GM23338 (cell line): ENCODE results near the gene GPHA2. TPM values are rescaled to one million over a fixed set of nuclear protein-coding genes. Genes with fewer than 3 reads are reported as not detected.

Experiments used
- ATAC-seq: fragments of 200-7000 bp; cut with Tn5 transposase; 3 replicates; pipeline ENCODE4 v1.9.1; 2020
- DNase-seq: peaks from one replicate; pipeline ENCODE4 v3.0.0-alpha.2; 2015; ENCODE audit warnings: low spot score
- H2AFZ ChIP-seq: fragments of 200-600 bp; sonication (generic); 2 replicates; pipeline ENCODE4 v1.8.0; 2016; ENCODE audit warnings: antibody characterized with exemption, mild to moderate bottlenecking, moderate library complexity
- H3F3A ChIP-seq: fragments of 200-600 bp; sonication (generic); replicated peaks from 2 replicates; pipeline ENCODE4 v1.8.0; 2017; ENCODE audit warnings: antibody characterized with exemption, mixed run types, low read depth
- H3K27ac ChIP-seq: fragments of 200-600 bp; sonication (generic); 2 replicates; pipeline ENCODE4 v1.6.1; 2016; ENCODE audit warnings: low read depth
- H3K27me3 ChIP-seq: fragments of 200-600 bp; sonication (generic); 2 replicates; pipeline ENCODE4 v1.8.0; 2016; ENCODE audit warnings: mild to moderate bottlenecking, mixed run types, moderate library complexity; ENCODE audit not compliant: insufficient read depth
- H3K36me3 ChIP-seq: fragments of 200-600 bp; sonication (generic); 2 replicates; pipeline ENCODE4 v1.8.0; 2016; ENCODE audit warnings: mild to moderate bottlenecking; ENCODE audit not compliant: insufficient read depth
- H3K4me1 ChIP-seq: fragments of 200-600 bp; sonication (generic); 2 replicates; pipeline ENCODE4 v1.8.0; 2016; ENCODE audit warnings: mild to moderate bottlenecking, moderate library complexity; ENCODE audit not compliant: insufficient read depth
- H3K4me2 ChIP-seq: fragments of 200-600 bp; sonication (generic); 2 replicates; pipeline ENCODE4 v1.7.1; 2017; ENCODE audit warnings: mixed run types
- H3K4me3 ChIP-seq: fragments of 200-600 bp; sonication (generic); 2 replicates; pipeline ENCODE4 v1.6.1; 2016; ENCODE audit warnings: mixed run types
- H3K79me2 ChIP-seq: fragments of 200-600 bp; sonication (generic); replicated peaks from 2 replicates; pipeline ENCODE4 v1.8.0; 2017; ENCODE audit warnings: mild to moderate bottlenecking; ENCODE audit not compliant: insufficient read depth
- H3K9me2 ChIP-seq: fragments of 200-600 bp; sonication (generic); 2 replicates; pipeline ENCODE4 v1.8.0; 2017; ENCODE audit not compliant: insufficient read depth
- H4K20me1 ChIP-seq: fragments of 200-600 bp; sonication (generic); replicated peaks from 2 replicates; pipeline ENCODE4 v1.8.0; 2017; ENCODE audit warnings: mild to moderate bottlenecking; ENCODE audit not compliant: insufficient read depth
- H3K27ac Mint-ChIP-seq: 2 replicates; pipeline ENCODE4 v1.8.0; 2020; ENCODE audit warnings: inconsistent platforms, mild to moderate bottlenecking, moderate library complexity, mixed read lengths
- H3K27me3 Mint-ChIP-seq: 3 replicates; pipeline ENCODE4 v1.8.0; 2022; ENCODE audit warnings: low read depth, mild to moderate bottlenecking, moderate library complexity, mixed read lengths, inconsistent platforms; ENCODE audit not compliant: insufficient read depth, poor library complexity
- H3K36me3 Mint-ChIP-seq: 3 replicates; pipeline ENCODE4 v1.8.0; 2021; ENCODE audit warnings: low read depth, mild to moderate bottlenecking, inconsistent platforms, moderate library complexity, mixed read lengths
- H3K4me1 Mint-ChIP-seq: 3 replicates; pipeline ENCODE4 v1.8.0; 2020; ENCODE audit warnings: mild to moderate bottlenecking, inconsistent platforms, mixed read lengths
- H3K4me3 Mint-ChIP-seq: 3 replicates; pipeline ENCODE4 v1.8.0; 2021; ENCODE audit warnings: moderate library complexity, mild to moderate bottlenecking, inconsistent platforms, mixed read lengths
- H3K9me3 Mint-ChIP-seq: 3 replicates; pipeline ENCODE4 v1.8.0; 2020; ENCODE audit warnings: moderate library complexity, mild to moderate bottlenecking, inconsistent platforms, mixed read lengths
- CREB1 ChIP-seq: fragments of 250-450 bp; sonication (Bioruptor Pico); IDR thresholded peaks from 2 replicates; pipeline ENCODE4 v1.5.0; 2020; ENCODE audit warnings: low read depth, mild to moderate bottlenecking, moderate library complexity
- CTCF ChIP-seq, 2 experiments: fragments of 200-600 bp in 1 of 2; sonication (generic) in 1 of 2; conservative IDR thresholded peaks; 2 replicates each; pipeline versions ENCODE4 v1.5.1 to v1.6.1; 2016 to 2017; ENCODE audit warnings: antibody characterized with exemption in 2 of 2, low read depth in 2 of 2, mild to moderate bottlenecking in 2 of 2, moderate library complexity in 1 of 2
- ETS1 ChIP-seq: IDR thresholded peaks from 2 replicates; pipeline ENCODE4 v1.6.1; 2016; ENCODE audit warnings: antibody characterized with exemption
- EZH2 ChIP-seq: fragments of 200-600 bp; sonication (generic); IDR thresholded peaks from one replicate; pipeline ENCODE4 v1.8.0; 2017; ENCODE audit warnings: antibody characterized with exemption, mild to moderate bottlenecking, low read depth; ENCODE audit not compliant: unreplicated experiment
- EZH2phosphoT487 ChIP-seq: fragments of 200-600 bp; sonication (generic); IDR thresholded peaks from one replicate; pipeline ENCODE4 v1.8.1; 2018; ENCODE audit warnings: antibody characterized with exemption; ENCODE audit not compliant: unreplicated experiment
- JUNB ChIP-seq: IDR thresholded peaks from one replicate; pipeline ENCODE4 v1.6.1; 2016; ENCODE audit warnings: antibody characterized with exemption; ENCODE audit not compliant: unreplicated experiment
- NANOG ChIP-seq: IDR thresholded peaks from 2 replicates; pipeline ENCODE4 v1.6.1; 2016; ENCODE audit warnings: antibody characterized with exemption, borderline replicate concordance
- POLR2AphosphoS5 ChIP-seq: IDR thresholded peaks from 2 replicates; pipeline ENCODE4 v1.6.1; 2016; ENCODE audit warnings: antibody characterized with exemption, low read depth
- REST ChIP-seq: IDR thresholded peaks from one replicate; pipeline ENCODE4 v1.6.1; 2018; ENCODE audit warnings: antibody characterized with exemption; ENCODE audit not compliant: unreplicated experiment
- STAT1 ChIP-seq: IDR thresholded peaks from one replicate; pipeline ENCODE4 v1.6.1; 2016; ENCODE audit warnings: antibody characterized with exemption; ENCODE audit not compliant: unreplicated experiment
- ZNF114 ChIP-seq: fragments of 250-450 bp; sonication (Bioruptor Pico); IDR thresholded peaks from 2 replicates; pipeline ENCODE4 v1.5.0; 2020; ENCODE audit warnings: mild to moderate bottlenecking, moderate library complexity
- ZNF331 ChIP-seq: fragments of 250-450 bp; sonication (Bioruptor Pico); IDR thresholded peaks from 2 replicates; pipeline ENCODE4 v1.5.0; 2020; ENCODE audit warnings: low read depth, mild to moderate bottlenecking, moderate library complexity
- polyA plus RNA-seq: library from polyadenylated mRNA; unstranded; fragments of >200 nt; fragmentation: Nextera tagmentation; extraction: Ambion mirVana; gene quantifications from 2 replicates; pipeline ENCODE4 v1.2.1, GENCODE V29; 2016
- total RNA-seq: library from RNA; depleted of rRNA; stranded (reverse); fragments of >200 nt; shearing (Covaris generic); gene quantifications from 2 replicates; pipeline ENCODE4 v1.2.3, GENCODE V29; 2014
- TF ChIP-seq, protein P1 (sequence below): fragments of 250-450 bp; sonication (Bioruptor Pico); IDR thresholded peaks from 2 replicates; pipeline ENCODE4 v1.5.0; 2020; ENCODE audit warnings: mild to moderate bottlenecking, moderate library complexity

GPHA2 gene
- total and polyA plus RNA-seq, 2 experiments from 2014 or later = 0.83 to 1.8 TPM

DNA sequence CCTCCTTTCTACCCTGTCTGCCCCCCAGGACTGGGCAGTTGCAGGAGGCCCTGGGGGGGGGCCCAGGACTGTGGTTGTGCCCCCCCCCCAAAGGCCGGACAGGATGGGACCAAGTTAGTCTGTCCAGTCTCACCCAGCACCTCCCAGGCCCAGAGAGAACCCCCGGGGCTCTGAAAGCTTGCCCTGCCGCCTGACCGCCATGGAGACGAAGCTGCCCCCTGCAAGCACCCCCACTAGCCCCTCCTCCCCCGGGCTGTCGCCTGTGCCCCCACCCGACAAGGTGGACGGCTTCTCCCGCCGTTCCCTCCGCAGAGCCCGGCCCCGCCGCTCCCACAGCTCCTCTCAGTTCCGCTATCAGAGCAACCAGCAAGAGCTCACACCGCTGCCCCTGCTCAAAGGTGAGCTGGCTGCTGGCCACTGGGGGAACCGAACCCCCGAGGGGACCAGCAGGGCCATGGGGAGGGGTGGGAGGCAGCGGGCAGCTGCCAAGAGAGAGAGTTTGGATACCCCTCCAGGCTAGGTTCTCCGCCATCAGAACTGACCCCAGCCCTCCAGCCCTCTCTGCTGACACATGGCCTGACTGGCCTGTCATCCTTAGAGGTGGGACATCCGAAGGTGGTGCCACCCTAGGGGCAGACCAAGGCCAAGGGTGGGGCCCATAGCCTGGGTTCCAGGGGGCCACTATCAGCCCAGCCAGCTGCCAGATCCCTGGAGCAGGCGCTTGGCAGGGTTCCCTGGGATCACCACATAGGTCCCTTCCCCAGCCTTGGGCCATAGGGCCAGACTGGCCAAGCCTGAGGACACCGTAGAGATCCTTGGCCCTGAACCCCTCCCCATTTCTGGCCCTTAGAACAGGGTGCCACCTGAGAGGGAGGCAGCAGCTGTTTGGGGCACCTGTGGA lies 9.9 kb downstream of the GPHA2 start:
- H3K4me3 ChIP-seq = peak overlapping the region; percentile 90; the same call in 1 of the 2 replicates
- no peak overlapping the region for H3K27ac ChIP-seq
- Mint-ChIP-seq H3K27me3 (peaks cover 14% of the 10 kb centered on the region), H3K9me3 (no peaks in the 10 kb centered on the region; the same call in 2 of the 3 replicates), H3K4me1 (peaks cover 6% of the 10 kb centered on the region; the same call in 1 of the 3 replicates), H3K27ac (no peak overlapping the region), H3K4me3 (peak overlapping the region; percentile 90), H3K36me3 (no peaks in the 10 kb centered on the region)
- H2AFZ ChIP-seq = no peak overlapping the region
- H3K4me2 ChIP-seq = peak overlapping the region; percentile 99
- no peaks in the 10 kb centered on the region for H3K79me2 ChIP-seq
- no peak for DNase-seq
- no peaks in the 10 kb centered on the region for H3F3A ChIP-seq
- no peaks in the 10 kb centered on the region; the same call in 1 of the 2 replicates for H4K20me1 ChIP-seq
- H3K4me1 ChIP-seq = peaks cover 4% of the 10 kb centered on the region; the same call in 1 of the 2 replicates
- no peaks in the 10 kb centered on the region for H3K27me3 ChIP-seq
- no peaks in the 10 kb centered on the region for H3K36me3 ChIP-seq
- TF ChIP-seq, protein P1, sequence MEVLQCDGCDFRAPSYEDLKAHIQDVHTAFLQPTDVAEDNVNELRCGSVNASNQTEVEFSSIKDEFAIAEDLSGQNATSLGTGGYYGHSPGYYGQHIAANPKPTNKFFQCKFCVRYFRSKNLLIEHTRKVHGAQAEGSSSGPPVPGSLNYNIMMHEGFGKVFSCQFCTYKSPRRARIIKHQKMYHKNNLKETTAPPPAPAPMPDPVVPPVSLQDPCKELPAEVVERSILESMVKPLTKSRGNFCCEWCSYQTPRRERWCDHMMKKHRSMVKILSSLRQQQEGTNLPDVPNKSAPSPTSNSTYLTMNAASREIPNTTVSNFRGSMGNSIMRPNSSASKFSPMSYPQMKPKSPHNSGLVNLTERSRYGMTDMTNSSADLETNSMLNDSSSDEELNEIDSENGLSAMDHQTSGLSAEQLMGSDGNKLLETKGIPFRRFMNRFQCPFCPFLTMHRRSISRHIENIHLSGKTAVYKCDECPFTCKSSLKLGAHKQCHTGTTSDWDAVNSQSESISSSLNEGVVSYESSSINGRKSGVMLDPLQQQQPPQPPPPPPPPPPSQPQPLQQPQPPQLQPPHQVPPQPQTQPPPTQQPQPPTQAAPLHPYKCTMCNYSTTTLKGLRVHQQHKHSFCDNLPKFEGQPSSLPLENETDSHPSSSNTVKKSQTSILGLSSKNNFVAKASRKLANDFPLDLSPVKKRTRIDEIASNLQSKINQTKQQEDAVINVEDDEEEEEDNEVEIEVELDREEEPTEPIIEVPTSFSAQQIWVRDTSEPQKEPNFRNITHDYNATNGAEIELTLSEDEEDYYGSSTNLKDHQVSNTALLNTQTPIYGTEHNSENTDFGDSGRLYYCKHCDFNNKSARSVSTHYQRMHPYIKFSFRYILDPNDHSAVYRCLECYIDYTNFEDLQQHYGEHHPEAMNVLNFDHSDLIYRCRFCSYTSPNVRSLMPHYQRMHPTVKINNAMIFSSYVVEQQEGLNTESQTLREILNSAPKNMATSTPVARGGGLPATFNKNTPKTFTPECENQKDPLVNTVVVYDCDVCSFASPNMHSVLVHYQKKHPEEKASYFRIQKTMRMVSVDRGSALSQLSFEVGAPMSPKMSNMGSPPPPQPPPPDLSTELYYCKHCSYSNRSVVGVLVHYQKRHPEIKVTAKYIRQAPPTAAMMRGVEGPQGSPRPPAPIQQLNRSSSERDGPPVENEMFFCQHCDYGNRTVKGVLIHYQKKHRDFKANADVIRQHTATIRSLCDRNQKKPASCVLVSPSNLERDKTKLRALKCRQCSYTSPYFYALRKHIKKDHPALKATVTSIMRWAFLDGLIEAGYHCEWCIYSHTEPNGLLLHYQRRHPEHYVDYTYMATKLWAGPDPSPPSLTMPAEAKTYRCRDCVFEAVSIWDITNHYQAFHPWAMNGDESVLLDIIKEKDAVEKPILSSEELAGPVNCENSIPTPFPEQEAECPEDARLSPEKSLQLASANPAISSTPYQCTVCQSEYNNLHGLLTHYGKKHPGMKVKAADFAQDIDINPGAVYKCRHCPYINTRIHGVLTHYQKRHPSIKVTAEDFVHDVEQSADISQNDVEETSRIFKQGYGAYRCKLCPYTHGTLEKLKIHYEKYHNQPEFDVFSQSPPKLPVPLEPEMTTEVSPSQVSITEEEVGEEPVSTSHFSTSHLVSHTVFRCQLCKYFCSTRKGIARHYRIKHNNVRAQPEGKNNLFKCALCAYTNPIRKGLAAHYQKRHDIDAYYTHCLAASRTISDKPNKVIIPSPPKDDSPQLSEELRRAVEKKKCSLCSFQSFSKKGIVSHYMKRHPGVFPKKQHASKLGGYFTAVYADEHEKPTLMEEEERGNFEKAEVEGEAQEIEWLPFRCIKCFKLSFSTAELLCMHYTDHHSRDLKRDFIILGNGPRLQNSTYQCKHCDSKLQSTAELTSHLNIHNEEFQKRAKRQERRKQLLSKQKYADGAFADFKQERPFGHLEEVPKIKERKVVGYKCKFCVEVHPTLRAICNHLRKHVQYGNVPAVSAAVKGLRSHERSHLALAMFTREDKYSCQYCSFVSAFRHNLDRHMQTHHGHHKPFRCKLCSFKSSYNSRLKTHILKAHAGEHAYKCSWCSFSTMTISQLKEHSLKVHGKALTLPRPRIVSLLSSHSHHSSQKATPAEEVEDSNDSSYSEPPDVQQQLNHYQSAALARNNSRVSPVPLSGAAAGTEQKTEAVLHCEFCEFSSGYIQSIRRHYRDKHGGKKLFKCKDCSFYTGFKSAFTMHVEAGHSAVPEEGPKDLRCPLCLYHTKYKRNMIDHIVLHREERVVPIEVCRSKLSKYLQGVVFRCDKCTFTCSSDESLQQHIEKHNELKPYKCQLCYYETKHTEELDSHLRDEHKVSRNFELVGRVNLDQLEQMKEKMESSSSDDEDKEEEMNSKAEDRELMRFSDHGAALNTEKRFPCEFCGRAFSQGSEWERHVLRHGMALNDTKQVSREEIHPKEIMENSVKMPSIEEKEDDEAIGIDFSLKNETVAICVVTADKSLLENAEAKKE (CRISPR knock-in tag) = no peak
- TF ChIP-seq JUNB = no peak
- no peak for TF ChIP-seq ETS1
- no peak for TF ChIP-seq ZNF331
- TF ChIP-seq ZNF114 (CRISPR knock-in tag) = no peak
- TF ChIP-seq EZH2phosphoT487 = no peak
- no peak for TF ChIP-seq CREB1 (CRISPR knock-in tag)
- TF ChIP-seq STAT1 = no peak
- TF ChIP-seq POLR2AphosphoS5 = no peak
- TF ChIP-seq CTCF (conservative IDR thresholded peaks at IDR 0.05; ENCODE audit: low read depth in 2 of 2) = no peak
- TF ChIP-seq NANOG = no peak
- TF ChIP-seq REST = no peak
- TF ChIP-seq EZH2 = no peak
- no peaks in the 10 kb centered on the region for H3K9me2 ChIP-seq
- no peak for ATAC-seq
